Gastroesophageal sphincter (tissue), 4 donors: Measurements from ENCODE around the gene CD2. TPM values are rescaled to one million over a fixed set of nuclear protein-coding genes. Genes with fewer than 3 reads are reported as not detected.

Experiments used
- ATAC-seq: fragments of 150-250 bp; one replicate; pipeline ENCODE4 v1.9.1; 2016; ENCODE audit warnings: mild to moderate bottlenecking, moderate library complexity
- H3K27ac ChIP-seq, 4 donors: fragments of 200-600 bp; sonication (generic) in 3 of 4; 1 replicate in 3 of 4; 2 replicates in 1 of 4; pipeline ENCODE4 v1.5.1; 2016 to 2019
- H3K27me3 ChIP-seq: fragments of 200-600 bp; sonication (generic); one replicate; pipeline ENCODE4 v1.5.1; 2019
- H3K36me3 ChIP-seq, 2 donors: fragments of 200-600 bp; sonication (generic); one replicate each; pipeline ENCODE4 v1.5.1; 2019; ENCODE audit warnings: control low read depth in 1 of 2
- H3K4me1 ChIP-seq, 3 donors: fragments of 200-600 bp; sonication (generic); 1 replicate in 2 of 3; 2 replicates in 1 of 3; pipeline ENCODE4 v1.5.1; 2016 to 2019; ENCODE audit warnings: control low read depth in 2 of 3
- H3K4me3 ChIP-seq, 2 donors: fragments of 200-600 bp; sonication (generic); one replicate each; pipeline ENCODE4 v1.5.1; 2019; ENCODE audit warnings: mild to moderate bottlenecking in 1 of 2, moderate library complexity in 1 of 2
- H3K9me3 ChIP-seq, 3 donors: fragments of 200-600 bp; sonication (generic); one replicate each; pipeline ENCODE4 v1.5.1; 2017 to 2019; ENCODE audit warnings: control low read depth in 2 of 3
- CTCF ChIP-seq, 4 experiments: fragments of 200-600 bp in 2 of 4; fragments of 450-650 bp in 2 of 4; sonication (generic) in 1 of 4; IDR thresholded peaks; one replicate each; pipeline ENCODE4 v1.5.1; 2017 to 2019; ENCODE audit warnings: antibody characterized with exemption in 4 of 4, mild to moderate bottlenecking in 2 of 4, moderate library complexity in 2 of 4
- EP300 ChIP-seq: sonication (generic); formaldehyde crosslinking; IDR thresholded peaks from one replicate; pipeline ENCODE4 v1.6.1; 2017; ENCODE audit warnings: antibody characterized with exemption, mild to moderate bottlenecking
- POLR2A ChIP-seq, 2 donors: fragments of 450-650 bp; IDR thresholded peaks; one replicate each; pipeline ENCODE4 v1.6.1; 2017; ENCODE audit warnings: antibody characterized with exemption in 2 of 2, mild to moderate bottlenecking in 2 of 2, moderate library complexity in 1 of 2
- POLR2AphosphoS5 ChIP-seq: sonication (generic); formaldehyde crosslinking; IDR thresholded peaks from one replicate; pipeline ENCODE4 v1.6.1; 2017; ENCODE audit warnings: antibody characterized with exemption
- WGBS, 2 donors: methylation state at CpG; one replicate each; pipeline ENCODE4 v1.1.5; 2018; ENCODE audit warnings: low coverage in 1 of 2; 5-methylcytosine and 5-hydroxymethylcytosine counted together
- total RNA-seq, 4 donors: library from RNA; depleted of rRNA; stranded (reverse); fragments of >200 nt; gene quantifications; one replicate each; pipeline ENCODE4 v1.1.0, GENCODE V29; 2016

Gene CD2
- total RNA-seq, 4 donors from 2014 or later: 1.1 to 1.8 (median 1.2) TPM; not detected in 1

- H3K4me3 ChIP-seq: no peak overlapping the region
- H3K27ac ChIP-seq: no peak overlapping the region
- no peaks in the 10 kb centered on the region for H3K36me3 ChIP-seq
- H3K9me3 ChIP-seq: no peaks in the 10 kb centered on the region
- H3K4me1 ChIP-seq: no peaks in the 10 kb centered on the region
- no peak for ATAC-seq
- no peak for TF ChIP-seq CTCF (IDR thresholded peaks at IDR 0.05)
- 90 to 95% methylated on average over 2 to 3 of the region's 4 CpGs for WGBS, 2 donors
- no peaks in the 10 kb centered on the region for H3K27me3 ChIP-seq
Observed at GRCh38 chr1:116722016-116722838, 32.0 kb upstream of the CD2 start.

GRCh38 chr1:116724765-116725375 is 29.4 kb upstream of the CD2 start:
- no peak overlapping the region for H3K27ac ChIP-seq
- ATAC-seq: no peak

GRCh38 chr1:116725798-116726197 is 28.4 kb upstream of the CD2 start:
- 20 to 40% methylated on average over 1 of the region's 3 CpGs for WGBS, 2 donors
- ATAC-seq: peak; percentile 41
- no peak for TF ChIP-seq CTCF (IDR thresholded peaks at IDR 0.05)
- TF ChIP-seq EP300: no peak
- no peak for TF ChIP-seq POLR2A (IDR thresholded peaks at IDR 0.05)
- no peak for TF ChIP-seq POLR2AphosphoS5

More at GRCh38 chr1:116724765-116725375, 29.4 kb upstream of the CD2 start:
- Histone ChIP-seq H3K36me3 (no peaks in the 10 kb centered on the region), H3K4me3 (no peak overlapping the region), H3K27me3 (no peaks in the 10 kb centered on the region), H3K9me3 (no peaks in the 10 kb centered on the region), H3K4me1 (no peaks in the 10 kb centered on the region)
- WGBS, 2 donors: 40 to 53% methylated on average over 5 to 7 of the region's 7 CpGs
- TF ChIP-seq POLR2AphosphoS5: no peak
- TF ChIP-seq EP300: no peak
- peak; percentile 49 to 63 (median 50) for TF ChIP-seq CTCF (IDR thresholded peaks at IDR 0.05)
- TF ChIP-seq POLR2A (IDR thresholded peaks at IDR 0.05): no peak

GRCh38 chr1:116726872-116727820 is 27.1 kb upstream of the CD2 start:
- Histone ChIP-seq H3K4me1 (no peaks in the 10 kb centered on the region), H3K27me3 (no peaks in the 10 kb centered on the region), H3K36me3 (no peaks in the 10 kb centered on the region), H3K9me3 (no peaks in the 10 kb centered on the region), H3K4me3 (no peak overlapping the region), H3K27ac (no peak overlapping the region)
- TF ChIP-seq POLR2A (IDR thresholded peaks at IDR 0.05) (no peak), CTCF (IDR thresholded peaks at IDR 0.05) (no peak), POLR2AphosphoS5 (no peak), EP300 (no peak)
- 50 to 71% methylated on average over 5 of the region's 5 CpGs for WGBS, 2 donors
- no peak for ATAC-seq

More at GRCh38 chr1:116725798-116726197, 28.4 kb upstream of the CD2 start:
- Histone ChIP-seq H3K9me3 (no peaks in the 10 kb centered on the region), H3K4me1 (no peaks in the 10 kb centered on the region), H3K27me3 (no peaks in the 10 kb centered on the region), H3K27ac (no peak overlapping the region), H3K36me3 (no peaks in the 10 kb centered on the region), H3K4me3 (no peak overlapping the region)
